Right lung (tissue), 5 donors: ENCODE results near the gene POLR2J. TPM values are rescaled to one million over a fixed set of nuclear protein-coding genes. Genes with fewer than 3 reads are reported as not detected.

Experiments used
- DNase-seq, 2 donors: peaks; one replicate each; pipeline ENCODE4 v3.0.0-alpha.2; 2013
- polyA plus RNA-seq, 5 donors: library from polyadenylated mRNA; unstranded; fragments of 120-200 nt; gene quantifications; one replicate each; pipeline versions ENCODE4 v1.2.1 to v1.2.3, GENCODE V29; 2013; ENCODE audit warnings: inconsistent platforms in 1 of 5, low replicate concordance in 1 of 5; ENCODE audit not compliant: insufficient read length in 5 of 5, insufficient read depth in 1 of 5

Gene POLR2J
- polyA plus RNA-seq, 5 donors: 22.2 to 38.5 (median 27.3) TPM

GRCh38 chr7:102445674-102446071, 33.0 kb downstream of the POLR2J start:
- no peak for DNase-seq

GRCh38 chr7:102444961-102445673, 33.6 kb downstream of the POLR2J start:
- no peak for DNase-seq

- DNase-seq: no peak
Observed at GRCh38 chr7:102439963-102440795, 38.5 kb downstream of the POLR2J start.

- DNase-seq: no peak
Observed at GRCh38 chr7:102436118-102436517, 42.6 kb downstream of the POLR2J start.

- no peak for DNase-seq
Observed at GRCh38 chr7:102434039-102434486, 44.7 kb downstream of the POLR2J start.

- peak; percentile 64 to 69 for DNase-seq
Observed at GRCh38 chr7:102433219-102434038, 45.3 kb downstream of the POLR2J start, which contains the start of gene ORAI2. Gene ORAI2, plus strand, starts transcription at chr7:102433575. Its CDS starts 5,382 bp downstream, at chr7:102438957.

- peak in 1 of 2 donors; percentile 6 for DNase-seq
Observed at GRCh38 chr7:102432442-102433218, 46.1 kb downstream of the POLR2J start.

GRCh38 chr7:102431617-102432298, 47.0 kb downstream of the POLR2J start:
- DNase-seq: no peak

- no peak for DNase-seq
Observed at GRCh38 chr7:102429141-102429899, 49.4 kb downstream of the POLR2J start.

- DNase-seq: no peak
Observed at GRCh38 chr7:102427019-102427405, 51.7 kb downstream of the POLR2J start.

- no peak for DNase-seq
Observed at GRCh38 chr7:102426268-102427018, 52.3 kb downstream of the POLR2J start.

GRCh38 chr7:102425639-102426267, 53.0 kb downstream of the POLR2J start:
- DNase-seq: no peak

- no peak for DNase-seq
Observed at GRCh38 chr7:102424787-102425218, 53.9 kb downstream of the POLR2J start.

GRCh38 chr7:102424129-102424551, 54.6 kb downstream of the POLR2J start:
- DNase-seq: no peak
